ENCODE measurements around the gene C19orf12. TPM values are rescaled to one million over a fixed set of nuclear protein-coding genes. Genes with fewer than 3 reads are reported as not detected.

Gene C19orf12
- total RNA-seq, 1 donor from 2014 or later = 14.2 TPM

- H3K9me3 ChIP-seq = no peaks in the 10 kb centered on the region
- peaks cover 33% of the 10 kb centered on the region for H3K4me1 ChIP-seq
- intact Hi-C loops (cut with DNase I) = loop anchor here (10.0 kb wide), 1 partner anchor 52 kb away; the partner anchor contains the start of gene PLEKHF1
- H3K27ac ChIP-seq = no peak overlapping the region
- TF ChIP-seq, protein P1, sequence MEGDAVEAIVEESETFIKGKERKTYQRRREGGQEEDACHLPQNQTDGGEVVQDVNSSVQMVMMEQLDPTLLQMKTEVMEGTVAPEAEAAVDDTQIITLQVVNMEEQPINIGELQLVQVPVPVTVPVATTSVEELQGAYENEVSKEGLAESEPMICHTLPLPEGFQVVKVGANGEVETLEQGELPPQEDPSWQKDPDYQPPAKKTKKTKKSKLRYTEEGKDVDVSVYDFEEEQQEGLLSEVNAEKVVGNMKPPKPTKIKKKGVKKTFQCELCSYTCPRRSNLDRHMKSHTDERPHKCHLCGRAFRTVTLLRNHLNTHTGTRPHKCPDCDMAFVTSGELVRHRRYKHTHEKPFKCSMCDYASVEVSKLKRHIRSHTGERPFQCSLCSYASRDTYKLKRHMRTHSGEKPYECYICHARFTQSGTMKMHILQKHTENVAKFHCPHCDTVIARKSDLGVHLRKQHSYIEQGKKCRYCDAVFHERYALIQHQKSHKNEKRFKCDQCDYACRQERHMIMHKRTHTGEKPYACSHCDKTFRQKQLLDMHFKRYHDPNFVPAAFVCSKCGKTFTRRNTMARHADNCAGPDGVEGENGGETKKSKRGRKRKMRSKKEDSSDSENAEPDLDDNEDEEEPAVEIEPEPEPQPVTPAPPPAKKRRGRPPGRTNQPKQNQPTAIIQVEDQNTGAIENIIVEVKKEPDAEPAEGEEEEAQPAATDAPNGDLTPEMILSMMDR (IDR thresholded peaks at IDR 0.05) = no peak
- TF ChIP-seq POLR2A (IDR thresholded peaks at IDR 0.05) = no peak
- TF ChIP-seq POLR2AphosphoS5 (IDR thresholded peaks at IDR 0.05; ENCODE audit: insufficient read depth in 1 of 2, low read depth in 1 of 2) = no peak
- no peak for DNase-seq (ENCODE audit: extremely low spot score in 2 of 2)
- H3K4me3 ChIP-seq = no peak overlapping the region
- no peaks in the 10 kb centered on the region for H3K27me3 ChIP-seq
- no peaks in the 10 kb centered on the region for H3K36me3 ChIP-seq
Measured at GRCh38 chr19:29717051-29717450, 2.0 kb upstream of the C19orf12 start.

GRCh38 chr19:29715701-29716581 lies 880 bp upstream of the C19orf12 start:
- TF ChIP-seq, protein P1 (IDR thresholded peaks at IDR 0.05) = no peak
- TF ChIP-seq POLR2AphosphoS5 (IDR thresholded peaks at IDR 0.05; ENCODE audit: insufficient read depth in 1 of 2, low read depth in 1 of 2) = no peak
- TF ChIP-seq POLR2A (IDR thresholded peaks at IDR 0.05) = no peak
- intact Hi-C loops (cut with DNase I) = loop anchor here (2.0 to 10.0 kb wide), 2 partner anchors 51 to 105 kb away; partner anchors contain the start of gene PLEKHF1
- DNase-seq (ENCODE audit: extremely low spot score in 2 of 2) = no peak

DNA sequence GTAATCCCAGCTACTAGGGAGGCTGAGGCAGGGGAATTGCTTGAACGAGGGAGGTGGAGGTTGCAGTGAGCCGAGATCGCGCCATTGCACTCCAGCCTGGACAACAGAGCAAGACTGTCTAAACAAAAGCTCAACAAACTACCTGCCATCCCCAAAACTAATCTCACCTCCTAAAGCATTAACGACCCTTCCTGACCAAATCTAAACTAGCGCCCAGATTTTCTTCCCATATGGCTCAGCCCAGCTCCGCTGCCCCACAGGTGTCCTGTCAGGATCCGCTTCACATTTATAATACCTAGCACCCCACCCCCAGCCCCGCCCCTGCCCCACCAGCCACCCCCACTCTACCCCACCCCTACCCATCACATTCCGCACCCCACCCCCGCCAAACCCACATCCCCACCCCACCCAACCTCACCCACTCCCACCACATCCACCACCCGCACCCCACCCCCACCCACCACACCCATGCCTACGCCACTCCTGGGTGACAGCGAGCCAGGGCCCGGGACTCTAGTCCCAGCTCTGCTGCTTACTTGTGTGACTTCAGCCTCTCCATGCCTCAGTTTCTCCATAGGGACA lies 599 bp downstream of the C19orf12 start:
- Histone ChIP-seq H3K4me1 (peaks cover 33% of the 10 kb centered on the region), H3K27me3 (no peaks in the 10 kb centered on the region), H3K9me3 (no peaks in the 10 kb centered on the region), H3K27ac (peak overlapping the region; percentile 90), H3K4me3 (peak overlapping the region; percentile 81 to 92), H3K36me3 (no peaks in the 10 kb centered on the region)
- TF ChIP-seq POLR2A (IDR thresholded peaks at IDR 0.05) (no peak), POLR2AphosphoS5 (IDR thresholded peaks at IDR 0.05; ENCODE audit: insufficient read depth in 1 of 2, low read depth in 1 of 2) (no peak)
- TF ChIP-seq, protein P1 (IDR thresholded peaks at IDR 0.05) = no peak
- intact Hi-C loops (cut with DNase I) = loop anchor here (2.0 to 10.0 kb wide), 2 partner anchors 50 to 104 kb away; partner anchors contain the start of gene PLEKHF1
- no peak for DNase-seq (ENCODE audit: extremely low spot score in 2 of 2)

More at GRCh38 chr19:29715701-29716581, 880 bp upstream of the C19orf12 start:
- Histone ChIP-seq H3K4me3 (peak overlapping the region; percentile 81 to 92), H3K27ac (peak overlapping the region; percentile 90), H3K27me3 (no peaks in the 10 kb centered on the region), H3K9me3 (no peaks in the 10 kb centered on the region), H3K36me3 (no peaks in the 10 kb centered on the region), H3K4me1 (peaks cover 33% of the 10 kb centered on the region)

GRCh38 chr19:29712744-29713516 lies 2.1 kb downstream of the C19orf12 start:
- Histone ChIP-seq H3K27ac (no peak overlapping the region), H3K4me1 (peaks cover 33% of the 10 kb centered on the region), H3K27me3 (no peaks in the 10 kb centered on the region), H3K4me3 (no peak overlapping the region), H3K36me3 (no peaks in the 10 kb centered on the region), H3K9me3 (no peaks in the 10 kb centered on the region)
- TF ChIP-seq, protein P1 (IDR thresholded peaks at IDR 0.05) = no peak
- TF ChIP-seq POLR2AphosphoS5 (IDR thresholded peaks at IDR 0.05; ENCODE audit: insufficient read depth in 1 of 2, low read depth in 1 of 2) (no peak), POLR2A (IDR thresholded peaks at IDR 0.05) (no peak)
- DNase-seq (ENCODE audit: extremely low spot score in 2 of 2) = no peak
- intact Hi-C loops (cut with DNase I) = loop anchor here (10.0 kb wide), 1 partner anchor 48 kb away; the partner anchor contains the start of gene PLEKHF1

Measured in vagina (tissue), 2 donors.